Neural cell (in vitro differentiated cells): ENCODE results near the gene ZBTB7C.

Experiments used
- CTCF ChIP-seq: fragments of 450-650 bp; IDR thresholded peaks from 2 replicates; pipeline ENCODE4 v1.5.1; 2014; ENCODE audit warnings: antibody characterized with exemption, mild to moderate bottlenecking, moderate library complexity; ENCODE audit not compliant: poor library complexity, severe bottlenecking
- EP300 ChIP-seq: fragments of 450-650 bp; conservative IDR thresholded peaks from 2 replicates; pipeline ENCODE4 v1.6.1; 2014; ENCODE audit warnings: antibody characterized with exemption, mild to moderate bottlenecking, moderate library complexity; ENCODE audit not compliant: poor library complexity, severe bottlenecking
- EZH2 ChIP-seq: fragments of 200-600, 300-800 bp; shearing (Covaris generic), sonication (generic); IDR thresholded peaks from 2 replicates; pipeline ENCODE4 v1.6.1; 2014; ENCODE audit warnings: antibody characterized with exemption, low read length, borderline replicate concordance, mild to moderate bottlenecking; ENCODE audit not compliant: insufficient read depth, poor library complexity, severe bottlenecking
- MXI1 ChIP-seq: fragments of 450-650 bp; conservative IDR thresholded peaks from 2 replicates; pipeline ENCODE4 v1.6.1; 2014; ENCODE audit warnings: antibody characterized with exemption, mild to moderate bottlenecking; ENCODE audit not compliant: poor library complexity, severe bottlenecking
- POLR2AphosphoS5 ChIP-seq: IDR thresholded peaks from 2 replicates; pipeline ENCODE4 v1.6.1; 2012
- RAD21 ChIP-seq: fragments of 450-650 bp; conservative IDR thresholded peaks from 2 replicates; pipeline ENCODE4 v1.6.1; 2014; ENCODE audit warnings: antibody characterized with exemption, mild to moderate bottlenecking, moderate library complexity
- REST ChIP-seq: IDR thresholded peaks from 2 replicates; pipeline ENCODE4 v1.6.1; 2012; ENCODE audit warnings: borderline replicate concordance
- SMC3 ChIP-seq: fragments of 450-650 bp; conservative IDR thresholded peaks from 2 replicates; pipeline ENCODE4 v1.6.1; 2014; ENCODE audit warnings: antibody characterized with exemption, mild to moderate bottlenecking, moderate library complexity; ENCODE audit not compliant: poor library complexity
- TAF1 ChIP-seq: IDR thresholded peaks from 2 replicates; pipeline ENCODE4 v1.6.1; 2012; ENCODE audit warnings: low read depth

GRCh38 chr18:48279312-48279711 is 129.9 kb downstream of the ZBTB7C start:
- TF ChIP-seq TAF1, result no peak
- no peak for TF ChIP-seq CTCF
- TF ChIP-seq MXI1, result no peak
- TF ChIP-seq EP300, result no peak
- no peak for TF ChIP-seq POLR2AphosphoS5
- TF ChIP-seq SMC3, result no peak
- no peak for TF ChIP-seq EZH2
- no peak for TF ChIP-seq REST
- TF ChIP-seq RAD21, result no peak
